Measurements from ENCODE around the gene EDAR.

The EDAR gene

DNA sequence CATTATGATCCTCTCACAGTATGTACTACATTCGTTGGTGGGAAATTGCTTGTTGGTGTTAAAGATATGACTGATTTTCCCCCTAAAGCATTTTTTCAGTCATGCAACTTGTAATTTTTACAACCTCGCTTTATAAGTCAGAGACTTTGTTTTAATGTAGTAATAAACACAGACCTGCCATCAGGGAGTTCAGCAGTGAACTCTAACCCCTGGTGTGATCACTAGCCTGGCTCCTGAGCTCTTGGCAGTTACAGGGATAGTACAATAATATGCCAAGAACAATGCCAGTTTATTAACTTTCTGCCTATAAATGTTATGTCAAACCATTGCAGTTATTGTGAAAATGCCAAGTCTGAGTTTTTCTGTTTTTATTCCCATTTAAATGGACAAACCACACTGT, 93.8 kb downstream of the EDAR start:
- TF ChIP-seq SIN3A (IDR thresholded peaks at IDR 0.05; ENCODE audit: borderline replicate concordance, insufficient read depth, low read length), result no peak
- no peak for TF ChIP-seq TAF1 (IDR thresholded peaks at IDR 0.05; ENCODE audit: borderline replicate concordance, insufficient read depth, low read length)
- TF ChIP-seq POLR2AphosphoS5 (IDR thresholded peaks at IDR 0.05; ENCODE audit: low read depth, low read length), result no peak
- TF ChIP-seq, protein P1, sequence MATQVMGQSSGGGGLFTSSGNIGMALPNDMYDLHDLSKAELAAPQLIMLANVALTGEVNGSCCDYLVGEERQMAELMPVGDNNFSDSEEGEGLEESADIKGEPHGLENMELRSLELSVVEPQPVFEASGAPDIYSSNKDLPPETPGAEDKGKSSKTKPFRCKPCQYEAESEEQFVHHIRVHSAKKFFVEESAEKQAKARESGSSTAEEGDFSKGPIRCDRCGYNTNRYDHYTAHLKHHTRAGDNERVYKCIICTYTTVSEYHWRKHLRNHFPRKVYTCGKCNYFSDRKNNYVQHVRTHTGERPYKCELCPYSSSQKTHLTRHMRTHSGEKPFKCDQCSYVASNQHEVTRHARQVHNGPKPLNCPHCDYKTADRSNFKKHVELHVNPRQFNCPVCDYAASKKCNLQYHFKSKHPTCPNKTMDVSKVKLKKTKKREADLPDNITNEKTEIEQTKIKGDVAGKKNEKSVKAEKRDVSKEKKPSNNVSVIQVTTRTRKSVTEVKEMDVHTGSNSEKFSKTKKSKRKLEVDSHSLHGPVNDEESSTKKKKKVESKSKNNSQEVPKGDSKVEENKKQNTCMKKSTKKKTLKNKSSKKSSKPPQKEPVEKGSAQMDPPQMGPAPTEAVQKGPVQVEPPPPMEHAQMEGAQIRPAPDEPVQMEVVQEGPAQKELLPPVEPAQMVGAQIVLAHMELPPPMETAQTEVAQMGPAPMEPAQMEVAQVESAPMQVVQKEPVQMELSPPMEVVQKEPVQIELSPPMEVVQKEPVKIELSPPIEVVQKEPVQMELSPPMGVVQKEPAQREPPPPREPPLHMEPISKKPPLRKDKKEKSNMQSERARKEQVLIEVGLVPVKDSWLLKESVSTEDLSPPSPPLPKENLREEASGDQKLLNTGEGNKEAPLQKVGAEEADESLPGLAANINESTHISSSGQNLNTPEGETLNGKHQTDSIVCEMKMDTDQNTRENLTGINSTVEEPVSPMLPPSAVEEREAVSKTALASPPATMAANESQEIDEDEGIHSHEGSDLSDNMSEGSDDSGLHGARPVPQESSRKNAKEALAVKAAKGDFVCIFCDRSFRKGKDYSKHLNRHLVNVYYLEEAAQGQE (IDR thresholded peaks at IDR 0.05; ENCODE audit: insufficient read depth in 1 of 2, low read depth in 2 of 2, low read length in 2 of 2), result no peak
- TF ChIP-seq FOXP2 (optimal IDR thresholded peaks at IDR 0.05; ENCODE audit: borderline replicate concordance, extremely low read depth, extremely low read length, insufficient read depth), result no peak

DNA sequence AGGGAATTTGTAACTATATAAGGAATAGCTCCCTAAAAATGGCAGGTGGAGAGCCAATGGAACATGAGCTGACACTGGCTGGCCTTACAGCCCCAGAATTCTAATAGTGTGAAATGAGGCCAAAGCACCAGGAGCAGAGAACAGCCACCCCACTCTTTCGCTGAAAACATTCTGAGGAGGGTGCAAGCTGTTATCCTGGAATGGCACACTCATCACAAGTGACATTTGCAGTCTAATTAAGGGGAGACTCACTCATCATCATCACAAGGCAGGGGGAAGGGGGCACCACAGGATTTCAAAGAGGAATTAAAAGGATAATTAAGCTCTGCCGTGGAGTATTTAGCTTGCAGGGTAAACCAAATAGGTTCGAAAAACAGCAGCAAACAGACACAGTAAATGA, 94.3 kb downstream of the EDAR start:
- no peak for TF ChIP-seq POLR2AphosphoS5 (IDR thresholded peaks at IDR 0.05; ENCODE audit: low read depth, low read length)
- no peak for TF ChIP-seq FOXP2 (optimal IDR thresholded peaks at IDR 0.05; ENCODE audit: borderline replicate concordance, extremely low read depth, extremely low read length, insufficient read depth)

- TF ChIP-seq TAF1 (IDR thresholded peaks at IDR 0.05; ENCODE audit: borderline replicate concordance, insufficient read depth, low read length) (no peak), POLR2AphosphoS5 (IDR thresholded peaks at IDR 0.05; ENCODE audit: low read depth, low read length) (no peak), FOXP2 (optimal IDR thresholded peaks at IDR 0.05; ENCODE audit: borderline replicate concordance, extremely low read depth, extremely low read length, insufficient read depth) (no peak), SIN3A (IDR thresholded peaks at IDR 0.05; ENCODE audit: borderline replicate concordance, insufficient read depth, low read length) (no peak)
- TF ChIP-seq, protein P1 (IDR thresholded peaks at IDR 0.05; ENCODE audit: insufficient read depth in 1 of 2, low read depth in 2 of 2, low read length in 2 of 2), result no peak
These were observed 95.7 kb downstream of the EDAR start for GRCh38 chr2:108893277-108893676.

GRCh38 chr2:108889907-108890306, 99.1 kb downstream of the EDAR start:
- TF ChIP-seq FOXP2 (optimal IDR thresholded peaks at IDR 0.05; ENCODE audit: borderline replicate concordance, extremely low read depth, extremely low read length, insufficient read depth), result no peak

DNA sequence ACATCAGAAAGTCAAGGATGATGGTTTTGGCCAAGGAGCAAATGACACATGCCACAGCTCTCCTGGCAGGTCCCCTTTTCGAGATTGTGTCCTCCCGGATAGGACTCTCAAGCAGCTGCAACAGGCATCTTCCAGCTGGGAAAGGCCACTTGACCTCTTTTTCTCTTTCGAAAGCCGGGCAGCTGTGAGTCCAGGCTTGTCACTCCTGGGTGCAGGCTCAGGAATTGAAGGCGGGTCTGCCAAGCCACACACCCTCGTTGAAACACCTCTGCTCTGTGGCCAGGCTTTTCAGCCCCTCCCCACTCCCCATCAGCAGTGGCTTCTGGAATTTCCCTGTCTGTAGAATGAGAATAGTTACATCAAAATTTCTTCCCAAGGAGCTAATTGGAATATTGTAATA, 104.4 kb downstream of the EDAR start:
- no peak for TF ChIP-seq TAF1 (IDR thresholded peaks at IDR 0.05; ENCODE audit: borderline replicate concordance, insufficient read depth, low read length)
- no peak for TF ChIP-seq POLR2AphosphoS5 (IDR thresholded peaks at IDR 0.05; ENCODE audit: low read depth, low read length)
- TF ChIP-seq, protein P1 (IDR thresholded peaks at IDR 0.05; ENCODE audit: insufficient read depth in 1 of 2, low read depth in 2 of 2, low read length in 2 of 2), result no peak
- TF ChIP-seq FOXP2 (optimal IDR thresholded peaks at IDR 0.05; ENCODE audit: borderline replicate concordance, extremely low read depth, extremely low read length, insufficient read depth), result no peak
- no peak for TF ChIP-seq SIN3A (IDR thresholded peaks at IDR 0.05; ENCODE audit: borderline replicate concordance, insufficient read depth, low read length)

DNA sequence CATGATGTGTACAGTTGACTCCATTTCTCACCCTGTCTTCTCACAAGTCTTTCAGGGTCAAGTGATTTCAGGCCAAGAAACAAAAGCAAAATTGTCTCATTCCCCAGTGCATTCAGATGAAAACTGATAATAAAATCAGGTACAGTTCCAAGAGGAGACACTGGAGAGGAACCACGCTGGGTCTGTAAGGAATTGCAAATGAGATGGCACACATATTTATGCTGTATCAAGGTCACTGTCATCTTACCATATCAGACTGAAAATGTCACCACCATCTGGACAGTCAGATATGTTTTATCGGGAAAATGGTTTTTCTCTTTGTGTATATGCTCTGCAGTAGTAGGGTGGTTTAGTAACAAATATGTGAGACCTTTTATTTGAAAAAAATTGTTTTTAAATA, 110.7 kb downstream of the EDAR start:
- no peak for TF ChIP-seq SIN3A (IDR thresholded peaks at IDR 0.05; ENCODE audit: borderline replicate concordance, insufficient read depth, low read length)
- TF ChIP-seq FOXP2 (optimal IDR thresholded peaks at IDR 0.05; ENCODE audit: borderline replicate concordance, extremely low read depth, extremely low read length, insufficient read depth), result no peak
- no peak for TF ChIP-seq TAF1 (IDR thresholded peaks at IDR 0.05; ENCODE audit: borderline replicate concordance, insufficient read depth, low read length)
- no peak for TF ChIP-seq POLR2AphosphoS5 (IDR thresholded peaks at IDR 0.05; ENCODE audit: low read depth, low read length)
- TF ChIP-seq, protein P1 (IDR thresholded peaks at IDR 0.05; ENCODE audit: insufficient read depth in 1 of 2, low read depth in 2 of 2, low read length in 2 of 2), result no peak
